ENCODE results near the gene PLPP6. TPM values are rescaled to one million over a fixed set of nuclear protein-coding genes. Genes with fewer than 3 reads are reported as not detected.

PLPP6 gene
- 10 to 100 TPM in 3 of 4 donors, 1 to 10 TPM in 1; 7.5 to 12.4 (median 11.2) TPM for total RNA-seq

DNA sequence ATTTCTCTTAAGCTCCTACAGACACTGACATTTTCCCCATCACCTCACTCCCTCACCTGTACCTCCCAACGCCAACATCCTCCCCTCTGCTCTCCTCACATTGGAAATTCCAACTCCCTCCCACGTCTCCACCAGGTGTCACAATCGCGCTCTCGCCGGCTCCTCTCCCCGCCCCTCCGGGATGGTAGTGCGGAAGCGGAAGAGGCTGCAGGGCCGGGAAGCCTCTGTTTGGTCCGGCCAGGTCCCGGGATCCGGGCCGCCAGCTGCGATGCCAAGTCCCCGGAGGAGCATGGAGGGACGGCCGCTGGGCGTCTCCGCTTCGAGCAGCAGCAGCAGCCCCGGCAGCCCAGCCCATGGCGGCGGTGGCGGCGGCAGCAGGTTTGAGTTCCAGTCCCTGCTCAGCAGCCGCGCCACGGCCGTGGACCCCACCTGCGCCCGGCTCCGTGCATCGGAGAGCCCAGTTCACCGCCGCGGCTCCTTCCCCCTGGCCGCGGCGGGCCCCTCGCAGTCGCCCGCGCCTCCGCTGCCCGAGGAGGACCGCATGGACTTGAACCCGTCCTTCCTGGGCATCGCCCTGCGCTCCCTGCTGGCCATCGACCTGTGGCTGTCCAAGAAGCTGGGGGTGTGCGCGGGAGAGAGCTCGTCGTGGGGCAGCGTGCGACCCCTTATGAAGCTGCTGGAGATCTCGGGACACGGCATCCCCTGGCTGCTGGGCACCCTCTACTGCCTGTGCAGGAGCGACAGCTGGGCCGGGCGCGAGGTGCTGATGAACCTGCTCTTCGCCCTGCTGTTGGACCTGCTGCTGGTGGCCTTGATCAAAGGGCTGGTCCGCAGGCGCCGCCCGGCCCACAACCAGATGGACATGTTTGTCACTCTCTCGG is at the start of gene PLPP6:
Gene PLPP6 (plus strand): TSS at position 187 of the 881 bp plus-strand sequence. CDS start 82 bp downstream, at position 269.
- Histone ChIP-seq H3K36me3 (no peaks in the 10 kb centered on the region), H3K4me3 (replicated peaks in 1 of 3) (peak within 1 kb of the TSS; percentile 74 to 88 (median 80)), H3K9me3 (no peaks in the 10 kb centered on the region), H3K27ac (peak within 1 kb of the TSS; percentile 53 to 91 (median 75)), H3K27me3 (no peaks in the 10 kb centered on the region), H3K4me1 (peaks cover 29 to 33% of the 10 kb centered on the region in 2 donors)
- TF ChIP-seq, protein P1, sequence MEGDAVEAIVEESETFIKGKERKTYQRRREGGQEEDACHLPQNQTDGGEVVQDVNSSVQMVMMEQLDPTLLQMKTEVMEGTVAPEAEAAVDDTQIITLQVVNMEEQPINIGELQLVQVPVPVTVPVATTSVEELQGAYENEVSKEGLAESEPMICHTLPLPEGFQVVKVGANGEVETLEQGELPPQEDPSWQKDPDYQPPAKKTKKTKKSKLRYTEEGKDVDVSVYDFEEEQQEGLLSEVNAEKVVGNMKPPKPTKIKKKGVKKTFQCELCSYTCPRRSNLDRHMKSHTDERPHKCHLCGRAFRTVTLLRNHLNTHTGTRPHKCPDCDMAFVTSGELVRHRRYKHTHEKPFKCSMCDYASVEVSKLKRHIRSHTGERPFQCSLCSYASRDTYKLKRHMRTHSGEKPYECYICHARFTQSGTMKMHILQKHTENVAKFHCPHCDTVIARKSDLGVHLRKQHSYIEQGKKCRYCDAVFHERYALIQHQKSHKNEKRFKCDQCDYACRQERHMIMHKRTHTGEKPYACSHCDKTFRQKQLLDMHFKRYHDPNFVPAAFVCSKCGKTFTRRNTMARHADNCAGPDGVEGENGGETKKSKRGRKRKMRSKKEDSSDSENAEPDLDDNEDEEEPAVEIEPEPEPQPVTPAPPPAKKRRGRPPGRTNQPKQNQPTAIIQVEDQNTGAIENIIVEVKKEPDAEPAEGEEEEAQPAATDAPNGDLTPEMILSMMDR (IDR thresholded peaks at IDR 0.05), result peak; percentile 9 to 68 (median 58)
- peak in 1 of 2 donors; percentile 86 for TF ChIP-seq POLR2A (IDR thresholded peaks at IDR 0.05)
- WGBS, 2 donors, result 1 to 2% methylated on average over 21 to 27 of the region's 70 CpGs
- DNase-seq, result peak; percentile 91 to 94
- intact Hi-C loops (cut with DNase I), result no loop called here

DNA sequence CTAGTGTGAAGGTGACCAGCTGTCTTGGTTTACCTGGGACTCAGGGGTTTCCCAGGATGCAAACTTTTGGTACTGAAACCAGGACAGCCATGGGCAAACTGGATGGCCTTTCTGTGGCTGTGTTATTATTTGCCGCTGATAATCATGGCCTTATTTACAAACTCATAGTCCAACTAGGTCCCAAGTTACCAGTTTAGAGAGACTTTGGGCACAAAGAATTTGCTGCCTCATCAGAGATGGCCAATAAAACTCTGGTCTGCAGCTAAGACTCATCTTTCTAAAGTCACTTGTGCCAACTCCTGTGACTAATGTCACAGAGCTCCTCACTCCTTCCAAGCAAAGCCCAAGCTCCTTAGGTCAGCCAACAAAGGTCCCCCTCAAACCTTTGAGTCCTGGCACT is 47.5 kb upstream of the PLPP6 start:
- Histone ChIP-seq H3K9me3 (no peaks in the 10 kb centered on the region), H3K4me3 (replicated peaks in 1 of 3) (no peak overlapping the region), H3K27ac (no peak overlapping the region), H3K36me3 (no peaks in the 10 kb centered on the region), H3K4me1 (no peaks in the 10 kb centered on the region), H3K27me3 (no peaks in the 10 kb centered on the region)
- TF ChIP-seq POLR2A (IDR thresholded peaks at IDR 0.05), result no peak
- TF ChIP-seq, protein P1 (IDR thresholded peaks at IDR 0.05), result no peak
- 85 to 88% methylated on average over 1 of the region's 1 CpG for WGBS, 2 donors
- DNase-seq, result no peak
- intact Hi-C loops (cut with DNase I), result no loop called here

DNA sequence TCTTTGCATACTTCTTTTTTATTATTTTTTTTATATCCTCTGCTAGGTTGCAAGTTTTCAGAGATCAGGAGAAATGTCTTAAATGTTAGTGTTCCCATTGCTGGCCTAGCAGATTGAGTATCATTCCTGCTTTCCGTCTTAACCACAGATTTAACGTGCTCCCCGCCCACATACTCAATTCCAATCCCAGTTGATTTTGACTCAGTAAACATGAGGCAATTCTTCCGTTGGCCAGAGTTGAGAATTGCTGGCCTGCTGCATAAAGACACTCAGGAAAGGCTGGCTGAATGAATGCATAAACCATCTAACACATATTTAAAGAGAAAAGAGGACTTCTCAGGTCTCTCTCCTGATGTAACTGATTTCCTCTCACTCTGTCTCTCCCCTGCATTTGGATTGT is 46.8 kb upstream of the PLPP6 start:
- 78 to 83% methylated on average over 4 of the region's 4 CpGs for WGBS, 2 donors
- no peak for DNase-seq
- no peak overlapping the region for H3K27ac ChIP-seq
- no peaks in the 10 kb centered on the region for H3K27me3 ChIP-seq
- TF ChIP-seq POLR2A (IDR thresholded peaks at IDR 0.05), result no peak
- TF ChIP-seq, protein P1 (IDR thresholded peaks at IDR 0.05), result no peak
- H3K4me3 ChIP-seq (replicated peaks in 1 of 3), result no peak overlapping the region
- H3K36me3 ChIP-seq, result no peaks in the 10 kb centered on the region
- no peaks in the 10 kb centered on the region for H3K4me1 ChIP-seq
- intact Hi-C loops (cut with DNase I), result no loop called here
- no peaks in the 10 kb centered on the region for H3K9me3 ChIP-seq

DNA sequence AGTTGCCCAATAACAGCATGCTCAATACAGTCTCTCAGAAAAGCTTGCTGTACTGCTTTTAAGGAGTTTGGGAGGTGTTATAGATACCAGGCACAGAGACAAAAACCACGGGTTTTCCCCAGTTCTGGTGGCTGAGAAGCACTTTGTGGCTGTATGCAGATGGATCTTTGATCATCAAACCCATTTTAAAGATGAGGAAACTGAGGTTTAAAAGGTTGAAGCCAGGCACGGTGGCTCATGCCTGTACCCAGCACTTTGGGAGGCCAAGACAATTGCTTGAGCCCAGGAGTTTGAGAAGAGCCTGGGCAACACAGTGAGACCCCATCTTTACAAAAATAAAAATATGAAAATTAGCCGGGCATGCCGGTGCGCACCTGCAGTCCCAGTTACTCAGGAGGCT is 46.3 kb upstream of the PLPP6 start:
- TF ChIP-seq, protein P1 (IDR thresholded peaks at IDR 0.05), result no peak
- TF ChIP-seq POLR2A (IDR thresholded peaks at IDR 0.05), result no peak
- H3K36me3 ChIP-seq, result no peaks in the 10 kb centered on the region
- no peak overlapping the region for H3K4me3 ChIP-seq (replicated peaks in 1 of 3)
- no peaks in the 10 kb centered on the region for H3K4me1 ChIP-seq
- H3K27ac ChIP-seq, result no peak overlapping the region
- H3K9me3 ChIP-seq, result no peaks in the 10 kb centered on the region
- 85 to 94% methylated on average over 5 of the region's 5 CpGs for WGBS, 2 donors
- DNase-seq, result no peak
- no peaks in the 10 kb centered on the region for H3K27me3 ChIP-seq
- intact Hi-C loops (cut with DNase I), result no loop called here

DNA sequence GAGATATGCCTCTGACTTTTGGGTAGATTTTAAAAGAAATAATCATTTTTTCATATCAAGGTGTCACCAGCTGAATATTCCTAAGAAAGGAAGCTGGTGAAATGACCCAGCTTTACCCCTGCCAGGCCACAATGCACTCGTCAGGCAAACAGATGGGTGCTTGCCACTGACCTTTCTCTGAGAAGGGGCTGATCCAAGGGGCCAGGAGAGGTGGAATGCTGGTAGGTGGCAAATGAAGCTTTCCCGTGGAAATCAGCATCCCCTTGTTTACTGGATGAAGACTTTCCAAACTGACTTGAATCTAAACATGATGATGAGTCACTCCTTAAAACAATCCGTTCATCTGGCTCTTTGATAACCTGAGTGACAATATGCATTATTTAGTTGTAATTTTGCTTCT is 44.3 kb upstream of the PLPP6 start:
- WGBS, 2 donors, result 83 to 85% methylated on average over 3 of the region's 3 CpGs
- Histone ChIP-seq H3K9me3 (no peaks in the 10 kb centered on the region), H3K4me1 (peaks cover 0 to 3% of the 10 kb centered on the region in 2 donors), H3K27ac (no peak overlapping the region), H3K4me3 (replicated peaks in 1 of 3) (no peak overlapping the region), H3K36me3 (no peaks in the 10 kb centered on the region), H3K27me3 (no peaks in the 10 kb centered on the region)
- intact Hi-C loops (cut with DNase I), result no loop called here
- TF ChIP-seq POLR2A (IDR thresholded peaks at IDR 0.05), result no peak
- TF ChIP-seq, protein P1 (IDR thresholded peaks at IDR 0.05), result no peak
- no peak for DNase-seq

Measured in thyroid gland (tissue), 4 donors.